WTC11 (cell line): Measurements from ENCODE around the gene ANKRD11.

Experiments used
- ATF1 ChIP-seq: sonication (generic); formaldehyde crosslinking; IDR thresholded peaks from 2 replicates; pipeline ENCODE4 v1.8.1; 2023; ENCODE audit warnings: mild to moderate bottlenecking, moderate library complexity, missing genetic modification reagents
- CBFB ChIP-seq: sonication (generic); formaldehyde crosslinking; IDR thresholded peaks from 2 replicates; pipeline ENCODE4 v1.8.1; 2022; ENCODE audit warnings: mild to moderate bottlenecking, low read depth, missing genetic modification reagents
- CREB1 ChIP-seq: sonication (generic); formaldehyde crosslinking; IDR thresholded peaks from 2 replicates; pipeline ENCODE4 v1.8.0; 2023; ENCODE audit warnings: mild to moderate bottlenecking, missing genetic modification reagents
- NFYB ChIP-seq: sonication (generic); formaldehyde crosslinking; conservative IDR thresholded peaks from 2 replicates; pipeline ENCODE4 v1.8.0; 2022; ENCODE audit warnings: low read depth, missing genetic modification reagents
- TF ChIP-seq, protein P1 (sequence below): sonication (generic); formaldehyde crosslinking; IDR thresholded peaks from 2 replicates; pipeline ENCODE4 v1.8.1; 2023; ENCODE audit warnings: mild to moderate bottlenecking, missing genetic modification reagents, moderate library complexity
- TF ChIP-seq, protein P2 (sequence below): fragments of 200-600 bp; IDR thresholded peaks from 2 replicates; pipeline ENCODE4 v1.8.0; 2022; ENCODE audit warnings: antibody characterized with exemption
- TF ChIP-seq, protein P3 (sequence below): sonication (generic); formaldehyde crosslinking; conservative IDR thresholded peaks from 2 replicates; pipeline ENCODE4 v1.8.1; 2023; ENCODE audit warnings: mild to moderate bottlenecking, low read depth, missing genetic modification reagents, moderate library complexity

GRCh38 chr16:89295071-89295900, 195.1 kb downstream of the ANKRD11 start:
- TF ChIP-seq, protein P1, sequence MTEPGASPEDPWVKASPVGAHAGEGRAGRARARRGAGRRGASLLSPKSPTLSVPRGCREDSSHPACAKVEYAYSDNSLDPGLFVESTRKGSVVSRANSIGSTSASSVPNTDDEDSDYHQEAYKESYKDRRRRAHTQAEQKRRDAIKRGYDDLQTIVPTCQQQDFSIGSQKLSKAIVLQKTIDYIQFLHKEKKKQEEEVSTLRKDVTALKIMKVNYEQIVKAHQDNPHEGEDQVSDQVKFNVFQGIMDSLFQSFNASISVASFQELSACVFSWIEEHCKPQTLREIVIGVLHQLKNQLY: no peak
- TF ChIP-seq, protein P2, sequence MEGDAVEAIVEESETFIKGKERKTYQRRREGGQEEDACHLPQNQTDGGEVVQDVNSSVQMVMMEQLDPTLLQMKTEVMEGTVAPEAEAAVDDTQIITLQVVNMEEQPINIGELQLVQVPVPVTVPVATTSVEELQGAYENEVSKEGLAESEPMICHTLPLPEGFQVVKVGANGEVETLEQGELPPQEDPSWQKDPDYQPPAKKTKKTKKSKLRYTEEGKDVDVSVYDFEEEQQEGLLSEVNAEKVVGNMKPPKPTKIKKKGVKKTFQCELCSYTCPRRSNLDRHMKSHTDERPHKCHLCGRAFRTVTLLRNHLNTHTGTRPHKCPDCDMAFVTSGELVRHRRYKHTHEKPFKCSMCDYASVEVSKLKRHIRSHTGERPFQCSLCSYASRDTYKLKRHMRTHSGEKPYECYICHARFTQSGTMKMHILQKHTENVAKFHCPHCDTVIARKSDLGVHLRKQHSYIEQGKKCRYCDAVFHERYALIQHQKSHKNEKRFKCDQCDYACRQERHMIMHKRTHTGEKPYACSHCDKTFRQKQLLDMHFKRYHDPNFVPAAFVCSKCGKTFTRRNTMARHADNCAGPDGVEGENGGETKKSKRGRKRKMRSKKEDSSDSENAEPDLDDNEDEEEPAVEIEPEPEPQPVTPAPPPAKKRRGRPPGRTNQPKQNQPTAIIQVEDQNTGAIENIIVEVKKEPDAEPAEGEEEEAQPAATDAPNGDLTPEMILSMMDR: no peak
- TF ChIP-seq ATF1 (no peak), CBFB (no peak), NFYB (CRISPR knock-in tag) (no peak), CREB1 (CRISPR knock-in tag) (no peak)
- TF ChIP-seq, protein P3, sequence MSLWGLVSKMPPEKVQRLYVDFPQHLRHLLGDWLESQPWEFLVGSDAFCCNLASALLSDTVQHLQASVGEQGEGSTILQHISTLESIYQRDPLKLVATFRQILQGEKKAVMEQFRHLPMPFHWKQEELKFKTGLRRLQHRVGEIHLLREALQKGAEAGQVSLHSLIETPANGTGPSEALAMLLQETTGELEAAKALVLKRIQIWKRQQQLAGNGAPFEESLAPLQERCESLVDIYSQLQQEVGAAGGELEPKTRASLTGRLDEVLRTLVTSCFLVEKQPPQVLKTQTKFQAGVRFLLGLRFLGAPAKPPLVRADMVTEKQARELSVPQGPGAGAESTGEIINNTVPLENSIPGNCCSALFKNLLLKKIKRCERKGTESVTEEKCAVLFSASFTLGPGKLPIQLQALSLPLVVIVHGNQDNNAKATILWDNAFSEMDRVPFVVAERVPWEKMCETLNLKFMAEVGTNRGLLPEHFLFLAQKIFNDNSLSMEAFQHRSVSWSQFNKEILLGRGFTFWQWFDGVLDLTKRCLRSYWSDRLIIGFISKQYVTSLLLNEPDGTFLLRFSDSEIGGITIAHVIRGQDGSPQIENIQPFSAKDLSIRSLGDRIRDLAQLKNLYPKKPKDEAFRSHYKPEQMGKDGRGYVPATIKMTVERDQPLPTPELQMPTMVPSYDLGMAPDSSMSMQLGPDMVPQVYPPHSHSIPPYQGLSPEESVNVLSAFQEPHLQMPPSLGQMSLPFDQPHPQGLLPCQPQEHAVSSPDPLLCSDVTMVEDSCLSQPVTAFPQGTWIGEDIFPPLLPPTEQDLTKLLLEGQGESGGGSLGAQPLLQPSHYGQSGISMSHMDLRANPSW (CRISPR knock-in tag): no peak
